ENCODE data around the gene PRAC2. TPM values are rescaled to one million over a fixed set of nuclear protein-coding genes. Genes with fewer than 3 reads are reported as not detected.

The PRAC2 gene
- total RNA-seq, 4 donors from 2014 or later: not detected

DNA sequence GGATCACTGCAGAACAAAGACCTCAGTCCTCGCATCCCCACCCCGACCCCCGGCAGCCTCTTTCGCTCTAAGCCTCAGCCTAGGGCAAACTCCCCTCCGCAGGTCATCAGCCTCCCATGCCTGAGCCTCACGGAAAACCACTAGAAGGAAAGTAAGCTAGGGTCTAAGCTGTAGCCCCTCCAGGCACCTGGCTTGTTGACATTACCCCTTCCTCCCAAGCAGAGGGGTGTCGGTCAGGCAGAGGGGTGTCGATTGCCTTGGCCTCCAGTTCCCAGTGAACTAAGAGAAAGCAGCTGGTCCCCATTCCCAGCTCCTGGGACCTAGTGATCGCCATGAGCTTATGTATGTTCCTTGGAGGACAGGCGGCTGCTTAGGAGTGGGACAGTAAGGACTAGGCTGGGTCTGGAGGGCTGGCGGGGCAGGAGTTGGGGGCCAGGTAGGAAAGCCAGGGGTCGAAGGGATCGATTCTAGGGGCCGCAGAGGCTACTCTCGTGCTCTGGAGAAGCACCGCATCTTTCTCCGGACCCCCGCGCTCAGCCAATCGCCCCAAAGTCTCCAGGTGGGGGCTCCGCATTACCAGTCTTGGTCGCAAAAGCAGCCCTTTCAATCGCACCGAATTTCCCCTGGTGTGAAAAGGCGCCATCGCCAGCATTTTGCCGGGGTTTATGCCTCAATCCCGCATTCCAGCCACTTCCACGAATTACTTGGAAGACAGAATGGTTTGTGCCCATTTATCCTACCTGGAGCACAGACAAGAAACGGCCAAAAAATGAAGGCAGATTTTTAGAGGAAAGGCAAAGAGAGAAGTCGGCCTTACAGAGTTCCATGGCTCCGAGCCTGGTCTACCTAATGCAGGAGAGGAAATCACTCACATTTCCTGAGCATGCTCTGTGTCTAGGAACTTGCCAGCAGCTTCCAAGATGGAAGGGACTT lies 26.9 kb downstream of the PRAC2 start:
- no peak for ATAC-seq
- Histone ChIP-seq H3K4me1 (peaks cover 0 to 11% of the 10 kb centered on the region in 2 donors), H3K27me3 (peaks cover 99 to 100% (median 100%) of the 10 kb centered on the region in 3 donors), H3K9me3 (no peaks in the 10 kb centered on the region), H3K27ac (no peak overlapping the region), H3K36me3 (no peaks in the 10 kb centered on the region), H3K4me3 (no peak overlapping the region)
- no peak for DNase-seq
- in situ Hi-C loops (cut with MboI; ENCODE audit: low sequenced_read_pairs in 4 of 4) (loop anchor here in 2 of 4 donors (25.0 kb wide), 3 partner anchors 113 to 262 kb away; partner anchors contain the start of genes HOXB9 (in 1 of the 2) and IGF2BP1 (in 1 of the 2)), intact Hi-C loops (cut with DNase I; ENCODE audit: low total_unique reads) (loop anchor here (10.0 kb wide), 1 partner anchor 95 kb away; no protein-coding TSS in a partner anchor)
- TF ChIP-seq, protein P1, sequence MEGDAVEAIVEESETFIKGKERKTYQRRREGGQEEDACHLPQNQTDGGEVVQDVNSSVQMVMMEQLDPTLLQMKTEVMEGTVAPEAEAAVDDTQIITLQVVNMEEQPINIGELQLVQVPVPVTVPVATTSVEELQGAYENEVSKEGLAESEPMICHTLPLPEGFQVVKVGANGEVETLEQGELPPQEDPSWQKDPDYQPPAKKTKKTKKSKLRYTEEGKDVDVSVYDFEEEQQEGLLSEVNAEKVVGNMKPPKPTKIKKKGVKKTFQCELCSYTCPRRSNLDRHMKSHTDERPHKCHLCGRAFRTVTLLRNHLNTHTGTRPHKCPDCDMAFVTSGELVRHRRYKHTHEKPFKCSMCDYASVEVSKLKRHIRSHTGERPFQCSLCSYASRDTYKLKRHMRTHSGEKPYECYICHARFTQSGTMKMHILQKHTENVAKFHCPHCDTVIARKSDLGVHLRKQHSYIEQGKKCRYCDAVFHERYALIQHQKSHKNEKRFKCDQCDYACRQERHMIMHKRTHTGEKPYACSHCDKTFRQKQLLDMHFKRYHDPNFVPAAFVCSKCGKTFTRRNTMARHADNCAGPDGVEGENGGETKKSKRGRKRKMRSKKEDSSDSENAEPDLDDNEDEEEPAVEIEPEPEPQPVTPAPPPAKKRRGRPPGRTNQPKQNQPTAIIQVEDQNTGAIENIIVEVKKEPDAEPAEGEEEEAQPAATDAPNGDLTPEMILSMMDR (IDR thresholded peaks at IDR 0.05 in 4 of 5, conservative IDR thresholded peaks at IDR 0.05 in 1 of 5): no peak
- no peak for TF ChIP-seq POLR2A (IDR thresholded peaks at IDR 0.05)

DNA sequence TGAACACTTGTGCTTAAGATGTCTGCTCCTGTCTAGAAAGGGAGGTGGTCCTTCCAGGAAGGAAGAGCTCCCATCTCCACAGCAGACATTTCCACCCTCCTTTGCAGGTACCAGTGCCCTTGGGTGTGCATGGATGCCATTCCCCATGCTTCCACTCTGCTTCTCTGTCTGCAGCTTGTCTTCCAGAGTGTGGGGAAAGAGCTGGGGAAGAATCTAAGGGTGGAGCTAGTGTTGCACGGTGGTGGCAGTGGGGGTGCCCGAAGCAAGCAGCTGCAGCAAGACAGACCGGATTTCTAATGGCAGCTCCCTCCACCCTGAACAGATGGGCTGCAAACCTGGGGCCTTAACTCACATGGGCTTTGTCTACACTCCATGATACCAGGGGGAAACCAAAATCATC lies 28.2 kb downstream of the PRAC2 start:
- Histone ChIP-seq H3K27ac (no peak overlapping the region), H3K4me1 (peaks cover 0 to 12% of the 10 kb centered on the region in 2 donors), H3K27me3 (peaks cover 99 to 100% (median 100%) of the 10 kb centered on the region in 3 donors), H3K36me3 (no peaks in the 10 kb centered on the region), H3K4me3 (no peak overlapping the region), H3K9me3 (no peaks in the 10 kb centered on the region)
- no peak for ATAC-seq
- in situ Hi-C loops (cut with MboI; ENCODE audit: low sequenced_read_pairs in 4 of 4) (no loop called here), intact Hi-C loops (cut with DNase I; ENCODE audit: low total_unique reads) (loop anchor here (10.0 kb wide), 1 partner anchor 96 kb away; no protein-coding TSS in a partner anchor)
- TF ChIP-seq, protein P1 (IDR thresholded peaks at IDR 0.05 in 4 of 5, conservative IDR thresholded peaks at IDR 0.05 in 1 of 5): no peak
- no peak for TF ChIP-seq POLR2A (IDR thresholded peaks at IDR 0.05)
- no peak for DNase-seq

DNA sequence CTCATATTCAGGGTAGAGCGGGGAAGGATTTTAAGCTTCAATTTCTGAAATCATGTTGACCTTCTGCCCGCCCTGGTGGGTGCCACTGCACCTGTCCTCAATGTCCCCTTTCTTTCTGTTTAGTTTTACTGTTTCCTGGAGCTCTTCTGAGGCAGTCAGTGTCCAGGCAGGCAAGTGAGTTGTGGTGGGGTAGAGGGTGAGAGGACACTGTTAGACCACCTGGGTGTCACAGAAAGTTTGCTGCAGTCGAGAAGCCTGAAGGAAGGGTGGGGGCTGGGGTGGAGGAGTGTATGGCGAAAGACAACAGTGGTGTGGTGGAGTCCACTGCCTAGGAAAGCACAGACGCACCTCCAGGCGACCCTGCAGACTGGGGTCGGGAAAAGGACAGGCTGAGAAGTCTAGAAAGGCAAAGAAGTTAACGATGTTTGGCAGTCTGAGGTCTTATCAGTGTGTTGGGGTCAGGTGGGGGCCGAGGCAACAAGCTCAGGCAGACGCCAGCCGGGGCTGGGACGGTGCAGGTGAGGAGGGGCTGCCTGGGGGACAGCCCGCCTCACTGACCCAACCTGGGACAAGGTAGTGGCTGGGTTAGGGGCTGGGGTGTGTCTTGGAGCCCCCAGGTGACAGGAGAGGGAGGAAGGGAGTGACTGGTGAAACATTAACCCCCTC lies 28.9 kb downstream of the PRAC2 start:
- intact Hi-C loops (cut with DNase I; ENCODE audit: low total_unique reads): loop anchor here (10.0 kb wide), 1 partner anchor 97 kb away; no protein-coding TSS in a partner anchor
- Histone ChIP-seq H3K4me1 (peaks cover 0 to 12% of the 10 kb centered on the region in 2 donors), H3K4me3 (no peak overlapping the region), H3K9me3 (no peaks in the 10 kb centered on the region), H3K27ac (no peak overlapping the region), H3K36me3 (no peaks in the 10 kb centered on the region), H3K27me3 (peaks cover 99 to 100% (median 100%) of the 10 kb centered on the region in 3 donors)
- ATAC-seq (no peak), DNase-seq (no peak)
- in situ Hi-C loops (cut with MboI; ENCODE audit: low sequenced_read_pairs in 4 of 4): no loop called here
- TF ChIP-seq, protein P1 (IDR thresholded peaks at IDR 0.05 in 4 of 5, conservative IDR thresholded peaks at IDR 0.05 in 1 of 5): no peak
- TF ChIP-seq POLR2A (IDR thresholded peaks at IDR 0.05): no peak

DNA sequence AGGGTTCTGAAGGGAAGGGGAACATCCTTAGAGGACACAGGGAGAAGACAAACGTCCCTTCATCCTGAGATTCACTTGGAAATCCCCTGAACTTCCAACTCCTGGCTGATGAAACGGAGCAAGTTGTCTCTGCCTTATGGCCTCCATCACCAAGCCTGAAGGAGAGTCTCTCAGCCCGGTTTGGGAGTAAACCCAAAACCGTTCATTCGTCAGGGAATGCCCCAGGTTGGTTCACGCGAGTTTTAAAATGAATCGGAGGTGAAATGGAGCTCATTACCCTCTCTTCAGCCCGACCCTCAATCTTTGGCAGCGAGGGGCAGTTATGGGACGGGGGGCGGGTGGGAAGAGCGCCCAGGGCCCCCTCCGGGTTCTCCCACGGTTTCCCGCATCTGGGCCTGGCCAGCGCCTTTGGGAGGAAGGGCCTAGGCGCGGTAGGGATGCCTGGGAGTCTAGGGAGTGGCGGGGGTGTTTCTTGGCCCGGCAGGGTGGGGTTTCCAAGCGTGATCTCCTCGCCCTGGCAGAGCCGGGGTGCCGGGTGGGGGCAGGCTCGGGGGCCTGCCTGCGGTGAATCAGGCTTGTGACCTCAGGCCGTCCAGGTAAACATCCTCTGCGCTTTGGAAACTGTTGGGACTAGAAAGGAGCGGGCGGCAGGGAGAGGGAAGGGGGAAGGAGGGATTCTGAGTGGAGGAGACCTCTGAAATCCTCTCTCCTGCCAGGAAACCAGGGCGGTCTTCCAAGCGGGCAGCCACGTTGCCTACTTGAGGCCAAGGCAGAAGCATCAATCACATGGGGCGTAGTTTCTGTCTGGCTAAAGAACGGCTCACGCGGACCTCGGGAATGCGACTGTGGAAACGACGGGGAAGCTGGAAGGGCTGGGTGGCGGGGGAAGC lies 29.7 kb downstream of the PRAC2 start:
- Histone ChIP-seq H3K4me3 (no peak overlapping the region), H3K27me3 (peaks cover 99 to 100% (median 100%) of the 10 kb centered on the region in 3 donors), H3K36me3 (no peaks in the 10 kb centered on the region), H3K9me3 (no peaks in the 10 kb centered on the region), H3K27ac (no peak overlapping the region), H3K4me1 (peaks cover 0 to 12% of the 10 kb centered on the region in 2 donors)
- no peak for ATAC-seq
- in situ Hi-C loops (cut with MboI; ENCODE audit: low sequenced_read_pairs in 4 of 4) (no loop called here), intact Hi-C loops (cut with DNase I; ENCODE audit: low total_unique reads) (loop anchor here (10.0 kb wide), 1 partner anchor 98 kb away; no protein-coding TSS in a partner anchor)
- no peak for TF ChIP-seq POLR2A (IDR thresholded peaks at IDR 0.05)
- TF ChIP-seq, protein P1 (IDR thresholded peaks at IDR 0.05 in 4 of 5, conservative IDR thresholded peaks at IDR 0.05 in 1 of 5): no peak
- no peak for DNase-seq
